BLaER1 treated with 17β-estradiol and CSF1 and Interleukin-3, amounts not matched to agents 10 nM and 100 nM (cell line): ENCODE measurements around the gene TPGS1.

Experiments used
- H3K27ac ChIP-seq, 11 experiments: shearing (Covaris generic); formaldehyde crosslinking; 2 replicates each; pipeline ENCODE4 v1.8.1; 2022
- H3K27me3 ChIP-seq, 11 experiments: shearing (Covaris generic); formaldehyde crosslinking; 2 replicates each; pipeline ENCODE4 v1.8.1; 2022
- H3K36me3 ChIP-seq, 11 experiments: shearing (Covaris generic); formaldehyde crosslinking; 2 replicates each; pipeline ENCODE4 v1.8.1; 2022
- H3K4me1 ChIP-seq, 10 experiments: shearing (Covaris generic); formaldehyde crosslinking; 2 replicates each; pipeline ENCODE4 v1.8.1; 2022
- H3K4me2 ChIP-seq, 11 experiments: shearing (Covaris generic); formaldehyde crosslinking; 2 replicates each; pipeline ENCODE4 v1.8.1; 2022
- H3K4me3 ChIP-seq, 10 experiments: shearing (Covaris generic); formaldehyde crosslinking; 2 replicates each; pipeline ENCODE4 v1.8.1; 2022
- H3K9ac ChIP-seq, 11 experiments: shearing (Covaris generic); formaldehyde crosslinking; 2 replicates each; pipeline ENCODE4 v1.8.1; 2022
- H3K9me3 ChIP-seq, 11 experiments: shearing (Covaris generic); formaldehyde crosslinking; replicated peaks in 1 of 11; 2 replicates each; pipeline ENCODE4 v1.8.1; 2022
- H4K20me1 ChIP-seq, 11 experiments: shearing (Covaris generic); formaldehyde crosslinking; 2 replicates each; pipeline ENCODE4 v1.8.1; 2022
- Cebpa-rat ChIP-seq, 11 experiments: shearing (Covaris generic); IDR thresholded peaks; 2 replicates each; pipeline ENCODE4 v1.8.1; 2022

The TPGS1 gene

GRCh38 chr19:531753-532560 is 24.7 kb downstream of the TPGS1 start, which contains the start of gene CDC34:
Gene CDC34, plus strand, starts transcription at chr19:531760. Its CDS starts 172 bp downstream, at chr19:531932.
- Histone ChIP-seq H3K27me3 (no peaks in the 10 kb centered on the region), H3K4me3 (peak within 1 kb of the TSS; percentile 80 to 100 (median 96)), H3K4me1 (peaks cover 18 to 35% (median 22%) of the 10 kb centered on the region in 10 experiments), H3K9me3 (no peaks in the 10 kb centered on the region), H3K4me2 (peak within 1 kb of the TSS; percentile 95 to 100 (median 99)), H3K27ac (peak within 1 kb of the TSS; percentile 80 to 93 (median 87)), H3K9ac (peak within 1 kb of the TSS; percentile 85 to 96 (median 92)), H4K20me1 (peaks cover 36 to 53% (median 50%) of the 10 kb centered on the region in 11 experiments), H3K36me3 (peaks cover 21 to 32% (median 22%) of the 10 kb centered on the region in 11 experiments)
- TF ChIP-seq Cebpa-rat (IDR thresholded peaks at IDR 0.05): no peak

DNA sequence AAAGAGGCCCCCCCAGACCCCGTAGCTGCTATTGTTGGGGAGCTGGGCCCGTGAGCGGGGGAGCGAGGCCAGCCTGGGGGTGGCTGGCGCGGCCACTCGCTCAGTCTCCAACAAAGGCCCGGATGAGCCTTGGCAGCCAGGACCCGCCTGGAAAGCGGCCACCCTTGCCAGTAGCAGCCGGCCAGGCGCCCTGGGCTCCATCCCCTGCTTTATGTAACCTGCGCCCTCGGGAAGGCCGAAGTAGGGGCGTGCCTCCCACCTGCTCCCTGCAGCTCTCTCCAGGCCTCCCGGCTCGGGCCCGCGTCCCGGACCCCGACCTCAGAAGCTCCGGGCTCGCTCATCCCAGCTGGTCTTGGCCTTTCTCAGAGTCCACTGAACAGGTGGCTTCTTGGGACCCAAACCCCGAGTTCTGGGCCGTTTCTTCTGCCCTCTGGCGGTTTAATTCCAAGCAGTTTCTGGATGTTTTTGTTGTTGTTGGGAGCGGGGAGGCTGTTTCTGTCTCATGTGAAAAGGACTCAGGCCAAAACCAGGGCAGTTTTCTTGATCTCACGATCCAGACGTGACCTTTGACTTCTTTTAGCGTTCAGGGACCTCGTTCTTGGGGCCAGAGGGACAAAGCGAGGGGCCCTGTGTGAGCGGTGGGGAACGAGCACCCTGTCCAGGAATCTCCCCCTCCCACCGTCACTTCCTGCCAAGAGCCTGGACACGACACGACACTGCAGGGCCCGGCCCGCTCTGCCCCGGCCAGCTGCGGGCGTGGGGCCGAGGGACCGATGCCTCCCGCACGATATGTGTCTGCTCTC is 25.5 kb downstream of the TPGS1 start:
- peak overlapping the region; percentile 93 to 100 (median 99) for H3K4me2 ChIP-seq
- H3K9ac ChIP-seq: peak overlapping the region; percentile 85 to 96 (median 92)
- H3K4me3 ChIP-seq: peak overlapping the region; percentile 80 to 100 (median 96)
- no peak for TF ChIP-seq Cebpa-rat (IDR thresholded peaks at IDR 0.05)
- H3K27ac ChIP-seq: peak overlapping the region; percentile 72 to 93 (median 87)
- no peaks in the 10 kb centered on the region for H3K9me3 ChIP-seq
- H4K20me1 ChIP-seq: peaks cover 41 to 59% (median 53%) of the 10 kb centered on the region in 11 experiments
- H3K4me1 ChIP-seq: peaks cover 18 to 37% (median 24%) of the 10 kb centered on the region in 10 experiments
- no peaks in the 10 kb centered on the region for H3K27me3 ChIP-seq
- H3K36me3 ChIP-seq: peaks cover 25 to 38% (median 28%) of the 10 kb centered on the region in 11 experiments

- H3K4me1 ChIP-seq: peaks cover 18 to 42% (median 31%) of the 10 kb centered on the region in 10 experiments
- H3K9ac ChIP-seq: peak overlapping the region; percentile 85 to 96 (median 92)
- H3K9me3 ChIP-seq: no peaks in the 10 kb centered on the region
- peak overlapping the region; percentile 72 to 93 (median 87) for H3K27ac ChIP-seq
- no peak for TF ChIP-seq Cebpa-rat (IDR thresholded peaks at IDR 0.05)
- H3K27me3 ChIP-seq: no peaks in the 10 kb centered on the region
- peak overlapping the region; percentile 80 to 100 (median 96) for H3K4me3 ChIP-seq
- peaks cover 31 to 46% (median 35%) of the 10 kb centered on the region in 11 experiments for H3K36me3 ChIP-seq
- H3K4me2 ChIP-seq: peak overlapping the region; percentile 93 to 100 (median 99)
- peaks cover 48 to 66% (median 61%) of the 10 kb centered on the region in 11 experiments for H4K20me1 ChIP-seq
These were observed 26.2 kb downstream of the TPGS1 start for GRCh38 chr19:533364-534058.

GRCh38 chr19:534088-534487 is 26.8 kb downstream of the TPGS1 start:
- H3K27ac ChIP-seq: peak overlapping the region; percentile 15 to 93 (median 86); a peak in 16 of 22 replicates
- H4K20me1 ChIP-seq: peaks cover 53 to 72% (median 66%) of the 10 kb centered on the region in 11 experiments
- peak overlapping the region; percentile 93 to 100 (median 99) for H3K4me2 ChIP-seq
- H3K9me3 ChIP-seq: no peaks in the 10 kb centered on the region
- peak overlapping the region; percentile 80 to 100 (median 96); a peak in 17 of 20 replicates for H3K4me3 ChIP-seq
- H3K27me3 ChIP-seq: no peaks in the 10 kb centered on the region
- peaks cover 36 to 52% (median 41%) of the 10 kb centered on the region in 11 experiments for H3K36me3 ChIP-seq
- peak overlapping the region; percentile 85 to 96 (median 92) for H3K9ac ChIP-seq
- TF ChIP-seq Cebpa-rat (IDR thresholded peaks at IDR 0.05): no peak
- H3K4me1 ChIP-seq: peaks cover 18 to 46% (median 37%) of the 10 kb centered on the region in 10 experiments

DNA sequence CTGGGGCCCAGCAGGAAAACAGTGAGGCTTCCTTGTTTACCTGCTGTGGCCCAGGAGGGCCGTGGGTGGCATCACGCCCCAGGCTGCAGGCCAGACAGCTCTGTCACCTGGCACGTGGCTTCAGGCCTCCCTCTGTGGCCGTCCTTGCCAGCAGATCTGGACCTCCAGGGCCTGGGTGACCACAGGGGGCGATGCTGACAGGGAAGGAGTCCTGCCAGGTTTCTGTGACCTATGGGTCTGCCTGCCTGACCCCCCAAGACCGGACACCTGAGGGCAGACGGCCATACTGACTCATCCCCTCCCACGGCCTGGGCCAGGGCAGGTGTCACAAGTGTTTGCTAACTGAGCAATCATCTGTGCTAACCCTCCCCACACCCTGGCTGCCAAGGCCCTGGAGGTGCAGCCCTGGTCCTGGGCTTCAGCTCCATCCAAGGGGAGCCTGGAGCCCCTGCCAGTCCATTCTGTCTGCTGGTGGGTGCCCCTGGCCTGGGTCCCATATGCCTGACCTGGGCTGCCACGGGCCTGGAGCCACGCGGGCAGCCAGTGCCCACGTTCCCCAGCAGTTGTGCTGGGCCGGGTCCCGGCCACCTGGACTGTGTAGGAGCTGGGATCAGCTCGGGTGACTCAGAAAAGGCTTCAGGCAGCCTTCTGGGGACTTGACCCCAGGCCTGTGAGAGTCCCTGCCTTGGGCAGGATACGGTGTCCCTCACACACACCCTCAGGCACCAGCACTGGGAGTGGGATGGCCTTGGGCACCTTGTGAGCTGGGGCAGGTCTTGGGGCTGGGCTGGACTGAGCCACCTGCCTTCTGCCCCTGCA is 27.9 kb downstream of the TPGS1 start:
- peaks cover 17 to 50% (median 39%) of the 10 kb centered on the region in 10 experiments for H3K4me1 ChIP-seq
- no peak overlapping the region for H3K4me3 ChIP-seq
- H3K36me3 ChIP-seq: peaks cover 42 to 59% (median 49%) of the 10 kb centered on the region in 11 experiments
- no peak overlapping the region for H3K4me2 ChIP-seq
- TF ChIP-seq Cebpa-rat (IDR thresholded peaks at IDR 0.05): no peak
- H4K20me1 ChIP-seq: peaks cover 59 to 79% (median 72%) of the 10 kb centered on the region in 11 experiments
- H3K27ac ChIP-seq: 0 out of 22 replicates have a peak overlapping the region, but pooled peaks of 1 of the 11 experiments have one; percentile 14
- H3K9me3 ChIP-seq: no peaks in the 10 kb centered on the region
- no peaks in the 10 kb centered on the region for H3K27me3 ChIP-seq
- peak overlapping the region in 8 of 11 experiments; percentile 4 to 54 (median 43); a peak in 10 of 22 replicates for H3K9ac ChIP-seq

GRCh38 chr19:536031-536880 is 29.0 kb downstream of the TPGS1 start:
- H3K4me2 ChIP-seq: no peak overlapping the region
- H3K4me3 ChIP-seq: no peak overlapping the region
- no peaks in the 10 kb centered on the region for H3K27me3 ChIP-seq
- 0 out of 22 replicates have a peak overlapping the region, but pooled peaks of 1 of the 11 experiments have one; percentile 14 for H3K27ac ChIP-seq
- no peaks in the 10 kb centered on the region for H3K9me3 ChIP-seq
- 0 out of 22 replicates have a peak overlapping the region, but pooled peaks of 1 of the 11 experiments have one; percentile 42 for H3K9ac ChIP-seq
- TF ChIP-seq Cebpa-rat (IDR thresholded peaks at IDR 0.05): no peak
- peaks cover 59 to 87% (median 73%) of the 10 kb centered on the region in 11 experiments for H4K20me1 ChIP-seq
- peaks cover 11 to 43% (median 33%) of the 10 kb centered on the region in 10 experiments for H3K4me1 ChIP-seq
- H3K36me3 ChIP-seq: peaks cover 46 to 67% (median 55%) of the 10 kb centered on the region in 11 experiments

- H3K9ac ChIP-seq: no peak overlapping the region
- no peak overlapping the region for H3K4me2 ChIP-seq
- H3K4me1 ChIP-seq: peaks cover 11 to 47% (median 33%) of the 10 kb centered on the region in 10 experiments
- no peaks in the 10 kb centered on the region for H3K9me3 ChIP-seq
- no peaks in the 10 kb centered on the region for H3K27me3 ChIP-seq
- peaks cover 53 to 74% (median 62%) of the 10 kb centered on the region in 11 experiments for H3K36me3 ChIP-seq
- no peak for TF ChIP-seq Cebpa-rat (IDR thresholded peaks at IDR 0.05)
- H4K20me1 ChIP-seq: peaks cover 64 to 91% (median 79%) of the 10 kb centered on the region in 11 experiments
- no peak overlapping the region for H3K27ac ChIP-seq
- H3K4me3 ChIP-seq: no peak overlapping the region
These were observed 29.6 kb downstream of the TPGS1 start for GRCh38 chr19:536881-537404.
